Fibroblast of villous mesenchyme (primary cell): ENCODE data around the gene PRKACB. TPM values are rescaled to one million over a fixed set of nuclear protein-coding genes. Genes with fewer than 3 reads are reported as not detected.

Experiments used
- DNase-seq: peaks from one replicate; pipeline ENCODE4 v3.0.0-alpha.2; 2010; ENCODE audit warnings: low read depth
- H3K4me3 ChIP-seq: 2 replicates; pipeline ENCODE4 v1.5.1; 2011; ENCODE audit warnings: low read depth, mild to moderate bottlenecking, low read length
- total RNA-seq: library from RNA; depleted of rRNA; stranded (reverse); fragments of >200 nt; gene quantifications from 2 replicates; pipeline ENCODE4 v1.2.3, GENCODE V29; 2012
- TF ChIP-seq, protein P1 (sequence below): IDR thresholded peaks from 2 replicates; pipeline ENCODE4 v1.5.1; 2012; ENCODE audit warnings: low read depth, mild to moderate bottlenecking, low read length; ENCODE audit not compliant: insufficient read depth

PRKACB gene
- total RNA-seq, 1 donor, result 31.5 TPM

DNA sequence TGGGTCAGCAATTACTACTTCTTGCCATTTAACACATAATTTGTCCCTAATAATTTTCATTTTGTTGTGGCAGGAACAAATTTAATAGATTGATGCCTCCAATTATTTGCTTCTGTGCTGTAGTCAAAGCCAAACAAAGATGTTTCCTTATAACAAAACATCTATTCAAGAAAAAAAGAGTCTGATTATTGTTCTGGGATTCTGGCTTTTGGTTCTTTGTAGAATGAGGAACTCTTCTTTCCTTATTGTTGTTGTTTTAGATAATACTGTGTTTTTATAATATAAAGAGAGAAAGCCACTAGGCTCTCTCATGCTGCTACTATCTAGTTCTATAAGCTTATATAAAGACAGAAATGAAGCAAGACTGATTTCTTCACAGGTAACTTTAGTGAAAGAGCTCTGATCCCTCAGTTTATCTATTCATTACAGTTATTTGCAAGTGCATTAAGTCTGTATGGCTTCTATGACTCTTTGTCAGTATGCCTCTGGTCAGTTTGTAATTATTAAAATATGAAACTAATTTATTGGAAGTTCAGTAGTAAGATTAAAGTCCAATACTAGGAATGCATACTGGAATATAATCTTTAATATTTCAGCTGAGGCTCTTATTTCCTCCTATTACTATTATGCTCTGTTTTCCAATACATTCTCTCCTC is 37.4 kb downstream of the PRKACB start:
- H3K4me3 ChIP-seq, result no peak overlapping the region
- no peak for DNase-seq
- TF ChIP-seq, protein P1, sequence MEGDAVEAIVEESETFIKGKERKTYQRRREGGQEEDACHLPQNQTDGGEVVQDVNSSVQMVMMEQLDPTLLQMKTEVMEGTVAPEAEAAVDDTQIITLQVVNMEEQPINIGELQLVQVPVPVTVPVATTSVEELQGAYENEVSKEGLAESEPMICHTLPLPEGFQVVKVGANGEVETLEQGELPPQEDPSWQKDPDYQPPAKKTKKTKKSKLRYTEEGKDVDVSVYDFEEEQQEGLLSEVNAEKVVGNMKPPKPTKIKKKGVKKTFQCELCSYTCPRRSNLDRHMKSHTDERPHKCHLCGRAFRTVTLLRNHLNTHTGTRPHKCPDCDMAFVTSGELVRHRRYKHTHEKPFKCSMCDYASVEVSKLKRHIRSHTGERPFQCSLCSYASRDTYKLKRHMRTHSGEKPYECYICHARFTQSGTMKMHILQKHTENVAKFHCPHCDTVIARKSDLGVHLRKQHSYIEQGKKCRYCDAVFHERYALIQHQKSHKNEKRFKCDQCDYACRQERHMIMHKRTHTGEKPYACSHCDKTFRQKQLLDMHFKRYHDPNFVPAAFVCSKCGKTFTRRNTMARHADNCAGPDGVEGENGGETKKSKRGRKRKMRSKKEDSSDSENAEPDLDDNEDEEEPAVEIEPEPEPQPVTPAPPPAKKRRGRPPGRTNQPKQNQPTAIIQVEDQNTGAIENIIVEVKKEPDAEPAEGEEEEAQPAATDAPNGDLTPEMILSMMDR, result no peak

DNA sequence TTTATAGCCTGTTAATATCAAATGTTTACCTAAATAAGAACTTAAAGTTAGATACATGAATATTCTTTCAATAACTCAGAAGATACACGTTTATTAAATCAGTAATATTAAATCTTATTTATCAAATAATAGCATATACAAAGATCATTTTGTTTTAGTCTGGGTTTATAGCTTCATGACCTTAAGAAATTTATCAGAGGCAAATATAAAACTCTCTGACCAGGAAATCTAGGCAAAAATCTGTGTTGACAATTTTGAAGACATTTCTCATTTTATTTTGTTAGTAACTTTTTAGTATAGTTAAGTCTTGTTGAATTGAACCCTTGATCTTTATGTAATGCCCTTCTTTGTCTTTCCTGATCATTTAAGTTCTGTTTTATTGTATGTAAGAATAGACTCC is 46.4 kb downstream of the PRKACB start:
- no peak overlapping the region for H3K4me3 ChIP-seq
- TF ChIP-seq, protein P1, result no peak
- DNase-seq, result no peak

DNA sequence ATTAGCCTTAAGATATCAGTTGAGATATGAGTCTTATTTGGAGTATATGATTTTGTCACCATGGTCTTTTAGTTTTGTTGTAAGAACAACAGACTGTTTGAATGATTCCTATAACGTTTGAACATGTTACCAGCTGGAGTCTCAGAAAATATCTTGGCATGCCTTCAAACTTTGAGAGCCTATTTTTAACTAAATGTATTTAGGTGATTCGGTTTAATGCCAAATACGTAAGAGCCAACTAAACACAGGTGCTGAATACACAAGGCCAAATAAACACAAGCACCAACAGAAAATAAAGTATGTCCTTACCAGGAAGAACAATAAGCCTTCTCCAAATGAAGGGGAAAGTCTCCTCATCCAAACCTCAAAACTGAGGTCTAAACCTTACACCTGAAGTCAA is 48.6 kb downstream of the PRKACB start:
- H3K4me3 ChIP-seq, result no peak overlapping the region
- no peak for DNase-seq
- TF ChIP-seq, protein P1, result no peak

DNA sequence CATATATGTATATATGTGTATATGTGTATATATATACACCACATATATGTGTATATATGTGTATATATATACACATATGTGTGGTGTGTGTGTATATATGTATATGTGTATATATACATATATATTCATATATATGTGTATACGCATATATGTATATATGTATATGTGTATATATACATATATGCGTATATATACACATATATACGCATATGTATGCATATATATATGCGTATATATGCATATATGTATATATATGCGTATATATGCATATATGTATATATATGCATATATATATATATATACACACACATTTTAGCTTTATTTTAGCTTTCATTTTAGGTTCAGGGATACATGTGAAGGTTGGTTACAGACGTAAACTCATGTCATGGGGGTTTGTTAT is 54.8 kb downstream of the PRKACB start:
- no peak overlapping the region for H3K4me3 ChIP-seq
- TF ChIP-seq, protein P1, result no peak
- DNase-seq, result no peak

DNA sequence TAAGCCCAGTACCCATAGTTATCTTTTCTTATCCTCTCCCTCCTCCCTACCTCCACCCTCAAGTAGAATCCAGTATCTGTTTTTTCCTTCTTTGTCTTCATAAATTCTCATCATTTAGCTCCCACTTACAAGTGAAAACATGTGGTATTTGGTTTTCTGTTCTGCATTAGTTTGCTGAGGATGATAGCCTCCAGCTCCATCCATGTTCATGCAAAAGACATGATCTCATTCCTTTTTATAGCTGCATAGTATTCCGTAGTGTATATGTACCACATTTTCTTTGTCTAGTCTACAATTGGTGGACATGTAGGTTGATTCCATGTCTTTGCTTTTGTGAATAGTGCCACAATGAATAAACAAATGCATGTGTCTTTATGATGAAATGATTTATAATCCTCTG is 55.2 kb downstream of the PRKACB start:
- TF ChIP-seq, protein P1, result no peak
- no peak for DNase-seq
- no peak overlapping the region for H3K4me3 ChIP-seq

DNA sequence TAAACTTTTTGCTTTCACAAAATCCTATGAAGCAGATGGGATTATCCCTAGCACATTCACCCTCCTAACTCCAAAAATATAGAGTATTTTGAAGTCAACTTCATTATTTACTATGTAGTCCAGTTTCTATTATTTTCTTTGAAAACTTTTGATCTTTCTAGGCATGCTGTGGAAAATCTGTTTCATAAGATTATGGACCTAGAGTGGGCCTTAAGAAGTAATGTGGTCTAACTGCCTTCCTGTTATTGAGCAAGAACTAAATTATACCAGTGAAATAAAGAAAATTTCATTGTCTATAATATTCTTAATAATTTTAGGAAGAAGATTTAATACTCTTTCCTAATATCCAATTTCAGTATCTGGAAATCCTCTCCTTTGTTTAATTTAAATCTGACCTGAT is 58.1 kb downstream of the PRKACB start:
- H3K4me3 ChIP-seq, result no peak overlapping the region
- DNase-seq, result no peak
- TF ChIP-seq, protein P1, result no peak

DNA sequence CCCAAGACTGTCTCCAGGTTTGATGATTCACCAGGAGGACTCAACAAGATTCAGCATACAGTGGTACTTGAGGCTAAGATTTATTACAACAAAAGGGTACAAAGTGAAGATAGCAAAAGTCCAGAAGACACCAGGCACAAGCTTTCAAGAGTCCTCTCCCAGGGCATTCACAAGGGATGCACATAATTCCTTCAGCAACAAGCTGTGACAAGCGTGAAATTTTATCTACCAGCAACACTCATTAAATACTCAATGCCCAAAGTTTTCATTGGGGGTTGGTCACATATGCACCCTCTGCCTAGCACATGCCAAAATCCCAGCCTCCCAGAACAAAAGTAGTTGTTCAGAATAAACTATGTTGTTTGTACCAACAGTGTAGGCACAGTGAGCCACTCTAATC is 62.3 kb downstream of the PRKACB start:
- TF ChIP-seq, protein P1, result no peak
- DNase-seq, result no peak
- no peak overlapping the region for H3K4me3 ChIP-seq
